Endothelial cell of umbilical vein (primary cell): ENCODE results near the gene COMMD9. TPM values are rescaled to one million over a fixed set of nuclear protein-coding genes. Genes with fewer than 3 reads are reported as not detected.

Experiments
- BruUV-seq: library from RNA; stranded (reverse); fragments of 400-500 nt; replicated peaks from 2 replicates; lab custom pipeline; 2021; lab: Mats Ljungman, UMichigan
- CTCF ChIA-PET: fragments of 300-600, 350-600 bp; sonication (Branson Sonifier 250); formaldehyde crosslinking; loops from one replicate; lab custom pipeline; 2021; ENCODE audit warnings: antibody characterized with exemption, inconsistent platforms; lab: Charles Lee
- POLR2A ChIA-PET: fragments of 300-600, 350-600 bp; sonication (Branson Sonifier 250); formaldehyde crosslinking; loops from one replicate; lab custom pipeline; 2021; ENCODE audit warnings: antibody characterized with exemption, inconsistent platforms; lab: Charles Lee
- DNase-seq: peaks from one replicate; pipeline ENCODE4 v3.0.0-alpha.2; 2011; ENCODE audit warnings: low read depth, low spot score
- FAIRE-seq: peaks from 2 replicates; lab custom pipeline; 2011; peaks lifted over from hg19 to GRCh38; lab: Jason Lieb, UNC
- H2AFZ ChIP-seq: 2 replicates; pipeline ENCODE4 v1.6.0; 2012; ENCODE audit warnings: low read depth, low read length, control low read depth, inconsistent platforms
- H3K27ac ChIP-seq: 2 replicates; pipeline ENCODE4 v1.5.1; 2011; ENCODE audit warnings: low read depth, mild to moderate bottlenecking, control low read depth, low read length, moderate library complexity; ENCODE audit not compliant: insufficient read depth
- H3K27me3 ChIP-seq, 2 experiments: 2 replicates each; pipeline versions ENCODE4 v1.6.0 to v1.6.1; 2011; ENCODE audit warnings: low read length in 2 of 2, mixed read lengths in 1 of 2; ENCODE audit not compliant: control insufficient read depth in 2 of 2, insufficient read depth in 2 of 2
- H3K36me3 ChIP-seq, 2 experiments: 2 replicates in 1 of 2; 3 replicates in 1 of 2; pipeline ENCODE4 v1.5.1; 2011; ENCODE audit warnings: low read length in 2 of 2, mild to moderate bottlenecking in 1 of 2, moderate library complexity in 1 of 2; ENCODE audit not compliant: control insufficient read depth in 2 of 2, insufficient read depth in 2 of 2; ENCODE audit errors: extremely low read depth in 1 of 2
- H3K4me1 ChIP-seq: 3 replicates; pipeline ENCODE4 v1.5.1; 2011; ENCODE audit warnings: mild to moderate bottlenecking, low read length; ENCODE audit not compliant: control insufficient read depth, insufficient read depth; ENCODE audit errors: extremely low read depth
- H3K4me2 ChIP-seq: 2 replicates; pipeline ENCODE4 v1.6.1; 2011; ENCODE audit warnings: low read length, control low read depth, mixed read lengths; ENCODE audit not compliant: insufficient read depth
- H3K4me3 ChIP-seq, 3 experiments: fragments of 200-600 bp in 1 of 3; sonication (generic), shearing (Covaris generic) in 1 of 3; replicated peaks in 1 of 3; 2 replicates each; pipeline ENCODE4 v1.5.1; 2011 to 2016; ENCODE audit warnings: control low read depth in 3 of 3, low read length in 3 of 3, mild to moderate bottlenecking in 2 of 3, inconsistent platforms in 1 of 3, low read depth in 1 of 3, moderate library complexity in 1 of 3; ENCODE audit not compliant: insufficient read depth in 1 of 3
- H3K79me2 ChIP-seq: 2 replicates; pipeline ENCODE4 v1.6.0; 2012; ENCODE audit warnings: low read length, inconsistent platforms; ENCODE audit not compliant: control insufficient read depth, insufficient read depth
- H3K9ac ChIP-seq: replicated peaks from 2 replicates; pipeline ENCODE3; 2011; ENCODE audit warnings: low read length, control low read depth; ENCODE audit not compliant: insufficient read depth; ENCODE audit errors: extremely low read depth
- H3K9me1 ChIP-seq: replicated peaks from 3 replicates; pipeline ENCODE4 v1.6.0; 2011; ENCODE audit warnings: mild to moderate bottlenecking, low read length; ENCODE audit not compliant: control insufficient read depth, insufficient read depth; ENCODE audit errors: extremely low read depth
- H3K9me3 ChIP-seq: replicated peaks from 2 replicates; pipeline ENCODE4 v1.5.1; 2012; ENCODE audit warnings: low read length, inconsistent platforms; ENCODE audit not compliant: control insufficient read depth, insufficient read depth
- H4K20me1 ChIP-seq: replicated peaks from 2 replicates; pipeline ENCODE3; 2011; ENCODE audit warnings: mild to moderate bottlenecking, low read length; ENCODE audit not compliant: control insufficient read depth, insufficient read depth; ENCODE audit errors: extremely low read depth
- CTCF ChIP-seq, 2 donors: IDR thresholded peaks; 1 replicate in 1 of 2; 2 replicates in 1 of 2; pipeline ENCODE4 v1.5.1; 2011; ENCODE audit warnings: low read length in 2 of 2, mild to moderate bottlenecking in 2 of 2, moderate library complexity in 2 of 2, control low read depth in 1 of 2, inconsistent platforms in 1 of 2, low read depth in 1 of 2; ENCODE audit not compliant: insufficient read depth in 1 of 2; ENCODE audit errors: extremely low read depth in 1 of 2
- EZH2 ChIP-seq: IDR thresholded peaks from 2 replicates; pipeline ENCODE4 v1.6.1; 2012; ENCODE audit warnings: borderline replicate concordance, low read depth, mild to moderate bottlenecking, moderate library complexity, low read length, inconsistent platforms; ENCODE audit not compliant: severe bottlenecking
- FOS ChIP-seq: IDR thresholded peaks from 2 replicates; pipeline ENCODE4 v1.6.1; 2011; ENCODE audit warnings: mild to moderate bottlenecking, low read length, moderate library complexity, borderline replicate concordance; ENCODE audit not compliant: insufficient read depth
- GATA2 ChIP-seq: IDR thresholded peaks from 2 replicates; pipeline ENCODE4 v1.7.0; 2011; ENCODE audit warnings: low read depth, mild to moderate bottlenecking, moderate library complexity, mixed read lengths, low read length; ENCODE audit not compliant: insufficient read length, insufficient read depth
- JUN ChIP-seq: IDR thresholded peaks from 2 replicates; pipeline ENCODE4 v1.6.1; 2011; ENCODE audit warnings: borderline replicate concordance, low read depth; ENCODE audit not compliant: insufficient read length, insufficient read depth
- MAX ChIP-seq: IDR thresholded peaks from 2 replicates; pipeline ENCODE4 v1.6.1; 2011; ENCODE audit not compliant: insufficient read depth, insufficient read length
- MYC ChIP-seq: IDR thresholded peaks from one replicate; pipeline ENCODE4 v1.6.1; 2011; ENCODE audit warnings: mild to moderate bottlenecking, low read depth, low read length
- POLR2A ChIP-seq: IDR thresholded peaks from 2 replicates; pipeline ENCODE4 v1.6.1; 2012; ENCODE audit warnings: low read depth, mild to moderate bottlenecking, control low read depth, low read length
- POLR2AphosphoS5 ChIP-seq: IDR thresholded peaks from 2 replicates; pipeline ENCODE4 v1.6.1; 2012; ENCODE audit warnings: low read depth, mild to moderate bottlenecking, control low read depth, low read length, moderate library complexity; ENCODE audit not compliant: insufficient read depth
- dilution Hi-C: fragments of 300-500 bp; cut with MboI; formaldehyde crosslinking; loops from one replicate; pipeline ENCODE4 v1.15.0; 2019; ENCODE audit warnings: low sequenced_read_pairs; ENCODE audit not compliant: extremely low pct_ligation_motif_present
- intact Hi-C: fragments of 100-400 bp; cut with micrococcal nuclease; formaldehyde crosslinking; loops from one replicate; pipeline ENCODE4 v1.10.0; 2022
- polyA plus RNA-seq, 4 experiments: library from polyadenylated mRNA; depleted of rRNA in 3 of 4; stranded (reverse) in 3 of 4; unstranded in 1 of 4; fragments of >200 nt; gene quantifications; 2 replicates each; pipeline versions ENCODE4 v1.2.1 to v1.2.3, GENCODE V29; 2011 to 2012; ENCODE audit warnings: missing spikeins in 1 of 4
- total RNA-seq: library from RNA; stranded (reverse); gene quantifications from 2 replicates; pipeline ENCODE4 v1.2.3, GENCODE V29; 2021

COMMD9 gene
- total and polyA plus RNA-seq, 2 donors (not counting 3 experiments of a cell fraction or from before 2014, with no cell fraction given), result 65.1 to 78.9 TPM

GRCh38 chr11:36333897-36334296 lies 44.7 kb upstream of the COMMD9 start:
- ChIA-PET CTCF (no interaction called here), POLR2A (no interaction called here)
- Histone ChIP-seq H3K36me3 (no peaks in the 10 kb centered on the region), H3K27me3 (peaks cover 9 to 13% of the 10 kb centered on the region in 2 experiments), H4K20me1 (no peaks in the 10 kb centered on the region), H3K4me1 (peaks cover 7% of the 10 kb centered on the region), H2AFZ (no peak overlapping the region), H3K9me1 (no peaks in the 10 kb centered on the region), H3K4me2 (no peak overlapping the region), H3K27ac (no peak overlapping the region), H3K9ac (no peak overlapping the region), H3K9me3 (no peaks in the 10 kb centered on the region), H3K79me2 (no peaks in the 10 kb centered on the region), H3K4me3 (no peak overlapping the region)
- dilution Hi-C loops (no loop called here), intact Hi-C loops (no loop called here)
- peak; percentile 44 for FAIRE-seq
- no TSS peak for BruUV-seq
- DNase-seq, result peak; percentile 26
- TF ChIP-seq FOS (no peak), JUN (no peak), POLR2AphosphoS5 (no peak), POLR2A (no peak), GATA2 (no peak), CTCF (IDR thresholded peaks at IDR 0.05; ENCODE audit: extremely low read depth in 1 of 2, insufficient read depth in 1 of 2, low read depth in 1 of 2, low read length in 2 of 2) (no peak), MYC (no peak), MAX (no peak), EZH2 (no peak)
